HepG2 (cell line): Measurements from ENCODE around the gene PACSIN1. TPM values are rescaled to one million over a fixed set of nuclear protein-coding genes. Genes with fewer than 3 reads are reported as not detected.

ENCODE experiments used
- ATAC-seq: fragments of 200-7000 bp; cut with Tn5 transposase; 3 replicates; pipeline ENCODE4 v1.9.1; 2020; ENCODE audit warnings: mild to moderate bottlenecking, moderate library complexity
- BruUV-seq: library from RNA; stranded (reverse); fragments of 400-500 nt; replicated peaks from 2 replicates; lab custom pipeline; 2021; lab: Mats Ljungman, UMichigan
- CTCF ChIA-PET: fragments of 300-600 bp; formaldehyde crosslinking; extraction: SDS; loops from one replicate; lab custom pipeline; 2021; ENCODE audit warnings: low total read pairs, inconsistent platforms, low intra/inter-chr PET ratio; lab: Yijun Ruan, JAX
- POLR2A ChIA-PET: fragments of 350-600 bp; sonication (Branson Sonifier 250); formaldehyde crosslinking; loops from one replicate; lab custom pipeline; 2020; ENCODE audit warnings: antibody characterized with exemption, inconsistent platforms; lab: Yijun Ruan, JAX
- DNase-seq: peaks from one replicate; pipeline ENCODE4 v3.0.0-alpha.2; 2015; ENCODE audit warnings: low spot score
- FAIRE-seq: peaks from 3 replicates; lab custom pipeline; 2011; peaks lifted over from hg19 to GRCh38; lab: Jason Lieb, UNC
- H2AFZ ChIP-seq: one replicate; pipeline ENCODE4 v1.6.1; 2011; ENCODE audit warnings: low read length, inconsistent platforms
- H3K27ac ChIP-seq: fragments of 300-600 bp; 3 replicates; pipeline ENCODE4 v1.8.0; 2011; ENCODE audit warnings: mixed run types, mild to moderate bottlenecking, mixed read lengths, low read length, inconsistent platforms; ENCODE audit not compliant: insufficient read depth; ENCODE audit errors: extremely low read length
- H3K27me3 ChIP-seq, 2 experiments: fragments of 200-600 bp in 1 of 2; 2 replicates in 1 of 2; 3 replicates in 1 of 2; pipeline versions ENCODE4 v1.6.0 to v1.8.0; 2011; ENCODE audit warnings: low read length in 2 of 2, mild to moderate bottlenecking in 2 of 2, moderate library complexity in 2 of 2, inconsistent platforms in 1 of 2; ENCODE audit not compliant: insufficient read depth in 2 of 2, control insufficient read depth in 1 of 2
- H3K36me3 ChIP-seq, 2 experiments: fragments of 200-600 bp in 1 of 2; replicated peaks in 1 of 2; 2 replicates in 1 of 2; 3 replicates in 1 of 2; pipeline versions ENCODE4 v1.5.1 to v1.8.0; 2011; ENCODE audit warnings: low read length in 2 of 2, inconsistent platforms in 1 of 2; ENCODE audit not compliant: insufficient read depth in 2 of 2, control insufficient read depth in 1 of 2
- H3K4me1 ChIP-seq: 2 replicates; pipeline ENCODE4 v1.5.1; 2012; ENCODE audit warnings: low read length, inconsistent platforms; ENCODE audit not compliant: insufficient read depth
- H3K4me2 ChIP-seq: 2 replicates; pipeline ENCODE4 v1.6.0; 2011; ENCODE audit warnings: low read depth, low read length, inconsistent platforms
- H3K4me3 ChIP-seq, 3 experiments: fragments of 200-600 bp in 1 of 3; sonication (generic), shearing (Covaris generic) in 1 of 3; replicated peaks in 1 of 3; 2 replicates each; pipeline ENCODE4 v1.5.1; 2011 to 2016; ENCODE audit warnings: low read length in 3 of 3, inconsistent platforms in 2 of 3, low read depth in 2 of 3, mild to moderate bottlenecking in 2 of 3, control low read depth in 1 of 3, mixed read lengths in 1 of 3; ENCODE audit not compliant: insufficient read depth in 1 of 3
- H3K79me2 ChIP-seq: one replicate; pipeline ENCODE4 v1.6.1; 2011; ENCODE audit warnings: low read length, inconsistent platforms; ENCODE audit not compliant: insufficient read depth
- H3K9ac ChIP-seq: 2 replicates; pipeline ENCODE4 v1.6.0; 2011; ENCODE audit warnings: mild to moderate bottlenecking, low read depth, low read length, inconsistent platforms; ENCODE audit not compliant: insufficient read depth
- H3K9me3 ChIP-seq: 2 replicates; pipeline ENCODE4 v1.5.1; 2012; ENCODE audit warnings: mild to moderate bottlenecking, low read length
- H4K20me1 ChIP-seq: 2 replicates; pipeline ENCODE4 v1.6.0; 2011; ENCODE audit warnings: inconsistent platforms, mild to moderate bottlenecking, low read length, moderate library complexity; ENCODE audit not compliant: insufficient read depth
- DR1 ChIP-seq: sonication (generic); formaldehyde crosslinking; IDR thresholded peaks from 2 replicates; pipeline ENCODE4 v1.8.0; 2021; ENCODE audit warnings: mild to moderate bottlenecking, missing genetic modification reagents, inconsistent platforms
- ETV5 ChIP-seq: IDR thresholded peaks from 2 replicates; pipeline ENCODE4 v1.6.1; 2018; ENCODE audit warnings: missing biosample characterization, missing genetic modification reagents, inconsistent platforms, borderline replicate concordance
- SP140L ChIP-seq: sonication (generic); formaldehyde crosslinking; IDR thresholded peaks from 2 replicates; pipeline ENCODE4 v1.4.0; 2020; ENCODE audit warnings: missing genetic modification reagents, borderline replicate concordance
- ZNF282 ChIP-seq: fragments of 450-650 bp; IDR thresholded peaks from 2 replicates; pipeline ENCODE4 v1.6.1; 2018; ENCODE audit not compliant: partially characterized antibody
- ZNF720 ChIP-seq: sonication (generic); formaldehyde crosslinking; IDR thresholded peaks from 2 replicates; pipeline ENCODE4 v1.4.0; 2020; ENCODE audit warnings: missing genetic modification reagents
- ZSCAN12 ChIP-seq: sonication (generic); formaldehyde crosslinking; IDR thresholded peaks from 2 replicates; pipeline ENCODE4 v1.9.0; 2021; ENCODE audit warnings: mild to moderate bottlenecking, missing genetic modification reagents
- ZSCAN29 ChIP-seq: sonication (generic); formaldehyde crosslinking; conservative IDR thresholded peaks from 2 replicates; pipeline ENCODE4 v1.4.0; 2020; ENCODE audit warnings: mild to moderate bottlenecking, missing genetic modification reagents
- WGBS: methylation state at CpG from one replicate; pipeline ENCODE4 v1.1.6; 2017; ENCODE audit warnings: low lambda C conversion rate; 5-methylcytosine and 5-hydroxymethylcytosine counted together
- in situ Hi-C: cut with HindIII; loops from 2 replicates; pipeline ENCODE4 v1.10.0; 2017; ENCODE audit warnings: low pct_unique_long_range_greater_than_20kb; ENCODE audit not compliant: extremely low pct_ligation_motif_present
- intact Hi-C: fragments of 100-400 bp; cut with micrococcal nuclease; formaldehyde crosslinking; loops from one replicate; pipeline ENCODE4 v1.10.0; 2022; ENCODE audit not compliant: unreplicated experiment
- polyA plus RNA-seq, 8 experiments: library from polyadenylated mRNA; depleted of rRNA in 3 of 8; stranded (reverse) in 7 of 8; unstranded in 1 of 8; fragments of >200 nt; fragmentation: Illumina TruSeq in 4 of 8; extraction: Trizol in 4 of 8; gene quantifications; 2 replicates each; pipeline versions ENCODE4 v1.2.1 to v1.2.3, GENCODE V29; 2011 to 2016; ENCODE audit warnings: low read depth in 4 of 8, missing spikeins in 1 of 8, mixed read lengths in 1 of 8; ENCODE audit not compliant: insufficient read depth in 1 of 8
- total RNA-seq, 5 experiments: library from RNA; depleted of rRNA; stranded (reverse); fragments of >200 nt; fragmentation: Illumina TruSeq; extraction: Trizol; gene quantifications; 2 replicates each; pipeline ENCODE4 v1.2.3, GENCODE V29; 2016; ENCODE audit warnings: low read depth in 1 of 5
- TF ChIP-seq, protein P1 (sequence below): sonication (generic); formaldehyde crosslinking; IDR thresholded peaks from 2 replicates; pipeline ENCODE4 v1.4.0; 2020; ENCODE audit warnings: missing genetic modification reagents
- TF ChIP-seq, protein P2 (sequence below): sonication (generic); formaldehyde crosslinking; IDR thresholded peaks from 2 replicates; pipeline ENCODE4 v1.5.0; 2020; ENCODE audit warnings: mild to moderate bottlenecking, missing genetic modification reagents, moderate library complexity
- TF ChIP-seq, protein P3 (sequence below): sonication (generic); formaldehyde crosslinking; IDR thresholded peaks from 2 replicates; pipeline ENCODE4 v1.5.0; 2020; ENCODE audit warnings: missing genetic modification reagents
- TF ChIP-seq, protein P4 (sequence below): sonication (generic); formaldehyde crosslinking; IDR thresholded peaks from 2 replicates; pipeline ENCODE4 v1.4.0; 2020; ENCODE audit warnings: missing genetic modification reagents
- TF ChIP-seq, protein P5 (sequence below), 2 experiments: fragments of 450-650 bp in 1 of 2; sonication (generic) in 1 of 2; formaldehyde crosslinking; IDR thresholded peaks; 2 replicates each; pipeline versions ENCODE4 v1.5.0 to v1.8.0; 2020 to 2022; ENCODE audit warnings: mild to moderate bottlenecking in 1 of 2, missing genetic modification reagents in 1 of 2

The PACSIN1 gene
- total and polyA plus RNA-seq, 2 of the 13 experiments (the other 11 are each of a cell fraction or from before 2014, with no cell fraction given): not detected

DNA sequence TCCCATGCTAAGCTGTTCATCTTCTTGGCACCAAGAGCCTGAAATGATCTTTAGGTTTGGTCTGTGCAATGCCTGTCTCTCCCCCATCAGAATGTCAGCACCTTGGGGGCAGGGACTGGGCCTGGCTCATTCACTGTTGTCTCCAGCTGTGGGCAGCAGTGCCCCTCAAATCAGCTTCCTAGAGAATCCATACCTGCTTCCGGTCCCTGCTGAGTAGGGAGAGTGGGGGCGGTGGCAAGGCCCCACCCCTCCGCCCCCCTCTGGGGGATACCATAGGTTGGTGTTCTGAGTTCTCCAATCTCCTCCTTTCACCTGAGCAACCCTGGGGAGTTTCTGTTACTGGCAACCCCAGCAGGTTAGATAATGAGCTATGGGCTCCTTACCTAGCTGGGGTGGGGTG lies 109.5 kb downstream of the PACSIN1 start:
- H3K4me2 ChIP-seq: no peak overlapping the region
- no peaks in the 10 kb centered on the region for H3K79me2 ChIP-seq
- no peak overlapping the region for H2AFZ ChIP-seq
- in situ Hi-C loops: no loop called here
- intact Hi-C loops: no loop called here
- H3K4me3 ChIP-seq: no peak overlapping the region
- DNase-seq: no peak
- H3K27ac ChIP-seq: no peak overlapping the region
- H3K36me3 ChIP-seq: no peaks in the 10 kb centered on the region
- POLR2A ChIA-PET: no interaction called here
- no peak overlapping the region for H3K9ac ChIP-seq
- ATAC-seq: peak; percentile 1; the same call in 1 of the 3 replicates
- TF ChIP-seq ETV5 (0 out of 2 replicates have a peak, but pooled peaks have one; percentile 14), DR1 (no peak), ZSCAN12 (CRISPR knock-in tag) (no peak), ZNF720 (CRISPR knock-in tag) (no peak), ZNF282 (no peak), ZSCAN29 (CRISPR knock-in tag) (no peak), SP140L (CRISPR knock-in tag) (no peak)
- TF ChIP-seq, protein P1, sequence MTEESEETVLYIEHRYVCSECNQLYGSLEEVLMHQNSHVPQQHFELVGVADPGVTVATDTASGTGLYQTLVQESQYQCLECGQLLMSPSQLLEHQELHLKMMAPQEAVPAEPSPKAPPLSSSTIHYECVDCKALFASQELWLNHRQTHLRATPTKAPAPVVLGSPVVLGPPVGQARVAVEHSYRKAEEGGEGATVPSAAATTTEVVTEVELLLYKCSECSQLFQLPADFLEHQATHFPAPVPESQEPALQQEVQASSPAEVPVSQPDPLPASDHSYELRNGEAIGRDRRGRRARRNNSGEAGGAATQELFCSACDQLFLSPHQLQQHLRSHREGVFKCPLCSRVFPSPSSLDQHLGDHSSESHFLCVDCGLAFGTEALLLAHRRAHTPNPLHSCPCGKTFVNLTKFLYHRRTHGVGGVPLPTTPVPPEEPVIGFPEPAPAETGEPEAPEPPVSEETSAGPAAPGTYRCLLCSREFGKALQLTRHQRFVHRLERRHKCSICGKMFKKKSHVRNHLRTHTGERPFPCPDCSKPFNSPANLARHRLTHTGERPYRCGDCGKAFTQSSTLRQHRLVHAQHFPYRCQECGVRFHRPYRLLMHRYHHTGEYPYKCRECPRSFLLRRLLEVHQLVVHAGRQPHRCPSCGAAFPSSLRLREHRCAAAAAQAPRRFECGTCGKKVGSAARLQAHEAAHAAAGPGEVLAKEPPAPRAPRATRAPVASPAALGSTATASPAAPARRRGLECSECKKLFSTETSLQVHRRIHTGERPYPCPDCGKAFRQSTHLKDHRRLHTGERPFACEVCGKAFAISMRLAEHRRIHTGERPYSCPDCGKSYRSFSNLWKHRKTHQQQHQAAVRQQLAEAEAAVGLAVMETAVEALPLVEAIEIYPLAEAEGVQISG (CRISPR knock-in tag): no peak
- TF ChIP-seq, protein P2, sequence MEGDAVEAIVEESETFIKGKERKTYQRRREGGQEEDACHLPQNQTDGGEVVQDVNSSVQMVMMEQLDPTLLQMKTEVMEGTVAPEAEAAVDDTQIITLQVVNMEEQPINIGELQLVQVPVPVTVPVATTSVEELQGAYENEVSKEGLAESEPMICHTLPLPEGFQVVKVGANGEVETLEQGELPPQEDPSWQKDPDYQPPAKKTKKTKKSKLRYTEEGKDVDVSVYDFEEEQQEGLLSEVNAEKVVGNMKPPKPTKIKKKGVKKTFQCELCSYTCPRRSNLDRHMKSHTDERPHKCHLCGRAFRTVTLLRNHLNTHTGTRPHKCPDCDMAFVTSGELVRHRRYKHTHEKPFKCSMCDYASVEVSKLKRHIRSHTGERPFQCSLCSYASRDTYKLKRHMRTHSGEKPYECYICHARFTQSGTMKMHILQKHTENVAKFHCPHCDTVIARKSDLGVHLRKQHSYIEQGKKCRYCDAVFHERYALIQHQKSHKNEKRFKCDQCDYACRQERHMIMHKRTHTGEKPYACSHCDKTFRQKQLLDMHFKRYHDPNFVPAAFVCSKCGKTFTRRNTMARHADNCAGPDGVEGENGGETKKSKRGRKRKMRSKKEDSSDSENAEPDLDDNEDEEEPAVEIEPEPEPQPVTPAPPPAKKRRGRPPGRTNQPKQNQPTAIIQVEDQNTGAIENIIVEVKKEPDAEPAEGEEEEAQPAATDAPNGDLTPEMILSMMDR (CRISPR knock-in tag): peak; percentile 37
- TF ChIP-seq, protein P3, sequence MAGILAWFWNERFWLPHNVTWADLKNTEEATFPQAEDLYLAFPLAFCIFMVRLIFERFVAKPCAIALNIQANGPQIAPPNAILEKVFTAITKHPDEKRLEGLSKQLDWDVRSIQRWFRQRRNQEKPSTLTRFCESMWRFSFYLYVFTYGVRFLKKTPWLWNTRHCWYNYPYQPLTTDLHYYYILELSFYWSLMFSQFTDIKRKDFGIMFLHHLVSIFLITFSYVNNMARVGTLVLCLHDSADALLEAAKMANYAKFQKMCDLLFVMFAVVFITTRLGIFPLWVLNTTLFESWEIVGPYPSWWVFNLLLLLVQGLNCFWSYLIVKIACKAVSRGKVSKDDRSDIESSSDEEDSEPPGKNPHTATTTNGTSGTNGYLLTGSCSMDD (CRISPR knock-in tag): no peak
- TF ChIP-seq, protein P4, sequence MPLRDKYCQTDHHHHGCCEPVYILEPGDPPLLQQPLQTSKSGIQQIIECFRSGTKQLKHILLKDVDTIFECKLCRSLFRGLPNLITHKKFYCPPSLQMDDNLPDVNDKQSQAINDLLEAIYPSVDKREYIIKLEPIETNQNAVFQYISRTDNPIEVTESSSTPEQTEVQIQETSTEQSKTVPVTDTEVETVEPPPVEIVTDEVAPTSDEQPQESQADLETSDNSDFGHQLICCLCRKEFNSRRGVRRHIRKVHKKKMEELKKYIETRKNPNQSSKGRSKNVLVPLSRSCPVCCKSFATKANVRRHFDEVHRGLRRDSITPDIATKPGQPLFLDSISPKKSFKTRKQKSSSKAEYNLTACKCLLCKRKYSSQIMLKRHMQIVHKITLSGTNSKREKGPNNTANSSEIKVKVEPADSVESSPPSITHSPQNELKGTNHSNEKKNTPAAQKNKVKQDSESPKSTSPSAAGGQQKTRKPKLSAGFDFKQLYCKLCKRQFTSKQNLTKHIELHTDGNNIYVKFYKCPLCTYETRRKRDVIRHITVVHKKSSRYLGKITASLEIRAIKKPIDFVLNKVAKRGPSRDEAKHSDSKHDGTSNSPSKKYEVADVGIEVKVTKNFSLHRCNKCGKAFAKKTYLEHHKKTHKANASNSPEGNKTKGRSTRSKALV (CRISPR knock-in tag): no peak
- TF ChIP-seq, protein P5, sequence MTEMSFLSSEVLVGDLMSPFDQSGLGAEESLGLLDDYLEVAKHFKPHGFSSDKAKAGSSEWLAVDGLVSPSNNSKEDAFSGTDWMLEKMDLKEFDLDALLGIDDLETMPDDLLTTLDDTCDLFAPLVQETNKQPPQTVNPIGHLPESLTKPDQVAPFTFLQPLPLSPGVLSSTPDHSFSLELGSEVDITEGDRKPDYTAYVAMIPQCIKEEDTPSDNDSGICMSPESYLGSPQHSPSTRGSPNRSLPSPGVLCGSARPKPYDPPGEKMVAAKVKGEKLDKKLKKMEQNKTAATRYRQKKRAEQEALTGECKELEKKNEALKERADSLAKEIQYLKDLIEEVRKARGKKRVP (CRISPR knock-in tag; IDR thresholded peaks at IDR 0.05): no peak
- peaks cover 17% of the 10 kb centered on the region for H3K4me1 ChIP-seq
- BruUV-seq: no TSS peak
- WGBS: 88% methylated on average over 3 of the region's 3 CpGs
- H3K9me3 ChIP-seq: no peaks in the 10 kb centered on the region
- no peaks in the 10 kb centered on the region for H4K20me1 ChIP-seq
- CTCF ChIA-PET: no interaction called here
- FAIRE-seq: no peak
- peaks cover 0 to 1% of the 10 kb centered on the region in 2 experiments; a peak in 1 of 5 replicates for H3K27me3 ChIP-seq
